Progenitor cell of endocrine pancreas (in vitro differentiated cells): ENCODE results near the gene PRG2. TPM values are rescaled to one million over a fixed set of nuclear protein-coding genes. Genes with fewer than 3 reads are reported as not detected.
"Not testable (repeated sequence)": the region's sequence is repeated elsewhere in the genome, so short reads cannot be mapped to it uniquely, and the experiment has no call there.

Source experiments
- DNase-seq: peaks from one replicate; pipeline ENCODE4 v3.0.0; 2021; ENCODE audit warnings: low spot score; ENCODE audit not compliant: unreplicated experiment
- H3K27ac Mint-ChIP-seq: 2 replicates; pipeline ENCODE4 v1.8.0; 2021; ENCODE audit warnings: mild to moderate bottlenecking, moderate library complexity, mixed read lengths
- H3K27me3 Mint-ChIP-seq: 2 replicates; pipeline ENCODE4 v1.8.0; 2021; ENCODE audit warnings: mixed read lengths
- H3K36me3 Mint-ChIP-seq: 2 replicates; pipeline ENCODE4 v1.8.0; 2022; ENCODE audit warnings: mixed read lengths; ENCODE audit not compliant: insufficient read depth
- H3K4me1 Mint-ChIP-seq: 2 replicates; pipeline ENCODE4 v1.8.0; 2021; ENCODE audit warnings: low read depth, mixed read lengths
- H3K4me3 Mint-ChIP-seq: 2 replicates; pipeline ENCODE4 v1.8.0; 2021; ENCODE audit warnings: low read depth, mild to moderate bottlenecking, moderate library complexity, mixed read lengths
- H3K9me3 Mint-ChIP-seq: 2 replicates; pipeline ENCODE4 v1.8.0; 2021; ENCODE audit warnings: low read depth, mixed read lengths
- CTCF ChIP-seq: fragments of 200-600 bp; sonication (generic); IDR thresholded peaks from one replicate; pipeline ENCODE4 v1.5.0; 2021; ENCODE audit warnings: antibody characterized with exemption, mild to moderate bottlenecking; ENCODE audit not compliant: unreplicated experiment
- total RNA-seq: library from RNA; stranded (reverse); gene quantifications from 2 replicates; pipeline ENCODE4 v1.2.1, GENCODE V29; 2021

Gene PRG2
- total RNA-seq, 1 donor from 2014 or later, result not detected

GRCh38 chr11:57407010-57407920 lies 16.8 kb upstream of the PRG2 start:
- no peaks in the 10 kb centered on the region for H3K27me3 Mint-ChIP-seq
- peaks cover 6% of the 10 kb centered on the region for H3K36me3 Mint-ChIP-seq
- no peaks in the 10 kb centered on the region for H3K4me1 Mint-ChIP-seq
- H3K27ac Mint-ChIP-seq, result no peak overlapping the region
- H3K4me3 Mint-ChIP-seq, result no peak overlapping the region
- no peak for DNase-seq
- no peak for TF ChIP-seq CTCF
- H3K9me3 Mint-ChIP-seq, result no peaks in the 10 kb centered on the region

- DNase-seq, result no peak
- H3K36me3 Mint-ChIP-seq, result peaks cover 6% of the 10 kb centered on the region
- H3K9me3 Mint-ChIP-seq, result no peaks in the 10 kb centered on the region
- H3K4me3 Mint-ChIP-seq, result no peak overlapping the region
- no peaks in the 10 kb centered on the region for H3K4me1 Mint-ChIP-seq
- H3K27me3 Mint-ChIP-seq, result no peaks in the 10 kb centered on the region
- no peak overlapping the region for H3K27ac Mint-ChIP-seq
- TF ChIP-seq CTCF, result no peak
Observed at GRCh38 chr11:57406337-57406904, 16.0 kb upstream of the PRG2 start.

GRCh38 chr11:57405271-57405860 lies 14.9 kb upstream of the PRG2 start:
- no peak overlapping the region for H3K27ac Mint-ChIP-seq
- DNase-seq, result no peak
- H3K4me3 Mint-ChIP-seq, result no peak overlapping the region
- no peaks in the 10 kb centered on the region for H3K9me3 Mint-ChIP-seq
- peaks cover 3% of the 10 kb centered on the region for H3K36me3 Mint-ChIP-seq
- H3K4me1 Mint-ChIP-seq, result no peaks in the 10 kb centered on the region
- H3K27me3 Mint-ChIP-seq, result no peaks in the 10 kb centered on the region
- no peak for TF ChIP-seq CTCF

- H3K36me3 Mint-ChIP-seq, result no peaks in the 10 kb centered on the region
- TF ChIP-seq CTCF, result no peak
- peak overlapping the region; percentile 56 for H3K27ac Mint-ChIP-seq
- no peak for DNase-seq
- no peaks in the 10 kb centered on the region for H3K4me1 Mint-ChIP-seq
- H3K4me3 Mint-ChIP-seq, result no peak overlapping the region
- H3K9me3 Mint-ChIP-seq, result no peaks in the 10 kb centered on the region
- H3K27me3 Mint-ChIP-seq, result no peaks in the 10 kb centered on the region
Observed at GRCh38 chr11:57403802-57404147, 13.3 kb upstream of the PRG2 start.

GRCh38 chr11:57403003-57403801 lies 12.8 kb upstream of the PRG2 start:
- H3K9me3 Mint-ChIP-seq, H3K4me3 Mint-ChIP-seq, H3K27ac Mint-ChIP-seq, H3K27me3 Mint-ChIP-seq, H3K36me3 Mint-ChIP-seq, H3K4me1 Mint-ChIP-seq, DNase-seq: not testable (repeated sequence)
